ENCODE measurements around the gene RBBP4.

Gene RBBP4

DNA sequence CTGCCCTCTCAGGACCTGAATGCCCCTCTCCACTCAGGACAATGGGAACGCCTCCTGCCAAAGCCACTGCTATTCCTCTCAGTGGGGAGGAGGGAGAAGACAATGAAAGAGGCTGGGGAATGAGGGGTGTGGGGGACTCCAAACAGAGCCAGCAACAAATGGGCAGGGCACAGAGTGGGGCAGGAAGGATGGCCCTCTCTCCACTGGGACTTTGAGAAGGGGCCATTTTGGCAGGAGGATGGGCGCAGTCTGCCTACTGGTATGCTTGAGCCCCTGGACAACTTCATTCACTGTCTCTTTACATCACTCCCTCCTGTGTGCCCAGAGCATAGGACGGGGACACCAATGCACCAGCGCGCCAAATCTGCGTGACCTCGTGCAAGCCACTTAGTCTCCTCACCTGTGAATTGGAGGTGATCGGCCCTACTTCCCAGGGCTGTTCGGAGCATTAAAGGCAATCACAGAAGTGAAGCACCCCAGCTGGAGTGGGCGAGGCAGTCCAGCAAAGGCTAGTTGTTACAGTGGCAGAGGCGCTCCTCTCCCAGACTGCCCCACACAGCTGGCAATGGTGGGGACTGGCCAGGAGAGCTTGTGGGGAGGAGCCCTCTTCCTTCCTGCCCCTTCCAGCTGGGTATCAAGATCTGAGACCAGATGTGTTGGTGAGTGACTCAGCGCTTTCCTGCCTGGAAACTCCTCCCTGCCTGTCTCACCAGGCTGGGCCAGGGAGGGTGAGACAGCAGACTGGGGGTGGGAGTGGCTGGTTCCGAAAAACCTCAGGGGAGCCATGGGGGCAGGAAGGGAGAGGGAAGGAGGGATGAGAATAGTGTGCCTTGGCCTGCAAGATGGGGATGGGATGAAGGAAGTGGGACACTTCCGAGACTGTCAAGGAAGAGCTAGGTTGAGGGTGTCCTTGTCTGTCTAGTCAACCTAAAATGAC, 73.9 kb downstream of the RBBP4 start:
- DNase-seq, result no peak

DNA sequence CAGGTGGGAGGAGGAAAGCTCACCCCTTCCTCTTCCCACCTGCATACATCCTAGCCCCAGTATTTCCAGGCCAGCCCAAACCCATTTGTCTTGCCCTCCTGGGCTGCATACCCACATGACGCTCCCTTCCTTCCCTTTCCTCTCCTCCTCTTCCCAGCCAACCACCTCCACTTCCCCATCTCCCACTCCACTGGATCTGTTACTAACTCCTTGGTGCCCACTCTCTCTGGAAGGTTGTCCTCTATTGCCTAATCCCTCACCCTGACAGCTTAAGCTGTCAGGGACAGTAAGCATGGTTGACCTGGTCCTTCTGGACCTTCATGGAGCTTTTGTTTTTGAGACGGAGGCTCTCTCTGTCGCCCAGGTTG, 74.6 kb downstream of the RBBP4 start:
- DNase-seq, result no peak

DNA sequence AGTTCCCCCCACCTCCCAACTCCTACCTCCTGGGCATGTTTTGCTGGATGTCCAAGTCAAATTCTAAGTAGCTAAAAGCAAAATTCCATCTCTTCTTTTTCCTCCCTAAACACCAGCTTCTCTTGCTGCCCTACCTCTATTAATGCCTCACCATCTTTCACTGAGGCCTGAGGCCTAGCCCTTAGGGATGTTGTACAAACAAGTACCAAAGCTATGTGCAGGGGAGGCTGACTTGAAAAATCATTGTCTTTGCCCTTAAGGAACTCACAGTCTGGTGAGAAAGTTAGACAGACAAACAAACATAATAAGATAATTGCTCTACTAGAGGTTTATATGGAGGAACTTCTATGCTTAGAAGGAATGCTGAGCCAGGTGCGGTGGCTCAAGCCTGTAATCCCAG, 76.9 kb downstream of the RBBP4 start:
- DNase-seq, result no peak

DNA sequence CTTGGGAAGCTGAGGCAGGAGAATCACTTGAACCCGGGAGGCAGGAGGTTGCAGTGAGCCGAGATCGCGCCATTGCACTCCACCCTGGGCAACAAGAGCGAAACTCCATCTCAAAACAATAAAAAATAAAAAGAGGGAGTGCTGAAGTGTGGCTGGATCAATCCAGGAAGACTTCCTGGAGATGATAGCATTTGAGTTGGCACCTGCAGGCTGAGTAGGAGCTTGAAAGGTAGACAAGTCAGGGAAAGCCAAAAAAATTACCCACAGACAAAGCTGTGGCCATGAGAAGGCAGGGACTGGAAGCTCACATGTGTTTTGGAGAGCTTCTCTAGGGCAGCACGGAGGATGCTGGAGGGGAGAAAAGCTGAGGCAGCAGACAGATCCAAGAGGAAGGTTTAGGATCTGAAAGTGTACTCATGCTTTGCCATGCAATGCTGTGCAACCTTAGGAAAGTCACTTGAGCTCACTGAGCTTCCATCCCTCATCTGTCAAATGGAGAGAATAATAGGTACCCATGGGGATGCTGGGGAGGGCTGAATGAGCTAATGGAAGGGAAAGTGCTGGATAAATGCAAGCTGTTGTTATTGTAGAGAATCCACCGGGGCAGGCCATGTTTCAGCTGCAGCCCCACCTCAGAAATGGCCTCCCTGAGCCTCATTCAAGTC, 77.5 kb downstream of the RBBP4 start:
- DNase-seq, result no peak

- no peak for DNase-seq
These were observed 78.4 kb downstream of the RBBP4 start for GRCh38 chr1:32729254-32730046.

DNA sequence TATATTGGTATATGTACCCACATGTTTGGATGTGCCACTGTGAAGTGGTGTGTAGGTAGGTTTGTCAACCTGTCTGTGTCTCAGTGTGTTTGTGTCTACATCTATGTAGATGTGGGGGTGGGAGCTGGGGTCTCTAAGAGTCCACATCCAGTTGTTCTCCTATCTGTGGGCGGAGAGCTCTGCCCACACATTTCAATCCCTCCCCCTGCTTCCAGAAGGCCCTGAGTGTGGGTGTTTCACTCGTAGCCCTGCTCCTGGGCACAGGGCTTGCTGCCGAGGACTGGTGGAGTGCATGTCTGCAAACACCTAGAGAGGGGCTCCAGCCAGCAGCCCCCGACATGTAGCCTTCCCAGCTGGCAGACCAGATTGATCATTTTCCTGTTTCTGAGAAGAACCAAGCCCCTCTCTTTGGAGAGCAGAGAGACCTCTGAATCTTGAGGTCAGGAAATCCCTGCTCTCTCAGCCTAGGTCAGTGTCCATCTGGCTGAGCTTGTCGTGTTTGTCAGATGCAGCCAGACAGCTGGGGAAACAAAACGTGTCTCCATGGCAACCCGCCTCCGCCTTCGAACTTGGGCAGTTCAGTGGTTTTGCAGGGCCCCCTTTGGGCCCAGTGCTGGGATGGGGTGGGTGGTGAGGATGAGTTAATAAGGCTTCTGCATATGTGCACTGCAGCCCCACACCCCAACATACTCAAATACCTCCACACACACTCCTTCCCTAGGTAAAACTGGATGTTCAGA, 82.7 kb downstream of the RBBP4 start:
- no peak for DNase-seq

Measured in NCI-H446 (cell line).